K562 (cell line): Measurements from ENCODE around the gene TXNIP. TPM values are rescaled to one million over a fixed set of nuclear protein-coding genes. Genes with fewer than 3 reads are reported as not detected.
A peak's percentile ranks its signal among the peaks of the same experiment; 100 is the strongest.

Experiments
- BRD9 ChIP-seq: fragments of 450-650 bp; IDR thresholded peaks from 2 replicates; pipeline ENCODE4 v1.6.1; 2018; ENCODE audit warnings: low read depth; ENCODE audit not compliant: partially characterized antibody
- DPF2 ChIP-seq: fragments of 450-650 bp; IDR thresholded peaks from 2 replicates; pipeline ENCODE4 v1.6.1; 2016
- ETV5 ChIP-seq: sonication (generic); formaldehyde crosslinking; IDR thresholded peaks from 2 replicates; pipeline ENCODE4 v1.4.0; 2020; ENCODE audit warnings: low read depth, mild to moderate bottlenecking, missing genetic modification reagents
- FOSL1 ChIP-seq: fragments of 200-800 bp; sonication (Bioruptor generic); conservative IDR thresholded peaks from 2 replicates; pipeline ENCODE4 v1.6.1; 2016; ENCODE audit warnings: missing genetic modification characterization, missing compliant biosample characterization
- JUN ChIP-seq, 2 experiments: sonication (generic) in 1 of 2; formaldehyde crosslinking in 1 of 2; IDR thresholded peaks; 2 replicates each; pipeline versions ENCODE4 v1.6.1 to v1.8.0; 2012 to 2022; ENCODE audit warnings: borderline replicate concordance in 2 of 2, mild to moderate bottlenecking in 2 of 2, improper control_type of control experiment in 1 of 2, low read depth in 1 of 2, low read length in 1 of 2, missing genetic modification reagents in 1 of 2
- JUNB ChIP-seq: fragments of 450-650 bp; formaldehyde crosslinking; conservative IDR thresholded peaks from 2 replicates; pipeline ENCODE4 v1.4.0; 2020; ENCODE audit warnings: mild to moderate bottlenecking
- JUND ChIP-seq, 2 experiments: IDR thresholded peaks; 2 replicates in 1 of 2; 3 replicates in 1 of 2; pipeline ENCODE4 v1.6.1; 2011; ENCODE audit warnings: borderline replicate concordance in 2 of 2, low read depth in 2 of 2, low read length in 2 of 2, improper control_type of control experiment in 1 of 2, missing biosample characterization in 1 of 2, missing genetic modification characterization in 1 of 2, missing genetic modification reagents in 1 of 2
- NR2C2 ChIP-seq, 2 experiments: fragments of 200-800 bp in 1 of 2; sonication (Bioruptor generic) in 1 of 2; sonication (generic) in 1 of 2; formaldehyde crosslinking in 1 of 2; IDR thresholded peaks; 2 replicates each; pipeline versions ENCODE4 v1.6.1 to v1.8.0; 2016 to 2022; ENCODE audit warnings: mild to moderate bottlenecking in 1 of 2, missing compliant biosample characterization in 1 of 2, missing genetic modification characterization in 1 of 2, missing genetic modification reagents in 1 of 2
- PHB2 ChIP-seq: fragments of 450-650 bp; IDR thresholded peaks from 2 replicates; pipeline ENCODE4 v1.6.1; 2017; ENCODE audit warnings: low read depth
- ZBTB40 ChIP-seq, 2 experiments: fragments of 450-650 bp in 1 of 2; sonication (generic) in 1 of 2; formaldehyde crosslinking in 1 of 2; IDR thresholded peaks; 2 replicates each; pipeline versions ENCODE4 v1.7.1 to v1.9.0; 2016 to 2022; ENCODE audit warnings: inconsistent platforms in 1 of 2, mild to moderate bottlenecking in 1 of 2, missing genetic modification reagents in 1 of 2
- ZNF639 ChIP-seq, 2 experiments: fragments of 200-800 bp in 1 of 2; sonication (Bioruptor generic) in 1 of 2; sonication (generic) in 1 of 2; formaldehyde crosslinking in 1 of 2; IDR thresholded peaks in 1 of 2; conservative IDR thresholded peaks in 1 of 2; 2 replicates each; pipeline versions ENCODE4 v1.5.0 to v1.6.1; 2016 to 2020; ENCODE audit warnings: missing compliant biosample characterization in 1 of 2, missing genetic modification characterization in 1 of 2, missing genetic modification reagents in 1 of 2
- polyA plus RNA-seq, 8 experiments: library from polyadenylated mRNA; depleted of rRNA in 4 of 8; stranded (reverse) in 5 of 8; unstranded in 3 of 8; fragments of >200 nt; fragmentation: Nextera tagmentation in 2 of 8; fragmentation: Illumina TruSeq in 1 of 8; extraction: Ambion mirVana in 2 of 8; extraction: Trizol in 1 of 8; gene quantifications; 2 replicates each; pipeline versions ENCODE4 v1.2.1 to v1.2.3, GENCODE V29; 2011 to 2014; ENCODE audit warnings: inconsistent platforms in 1 of 8, missing spikeins in 1 of 8
- total RNA-seq, 7 experiments: library from RNA; depleted of rRNA in 6 of 7; stranded (reverse); fragments of >200 nt in 6 of 7; fragmentation: Illumina TruSeq in 2 of 7; extraction: Trizol in 2 of 7; gene quantifications; 2 replicates each; pipeline versions ENCODE4 v1.2.1 to v1.2.3, GENCODE V29; 2011 to 2021; ENCODE audit warnings: low replicate concordance in 1 of 7

Gene TXNIP
- total and polyA plus RNA-seq, 9 of the 15 experiments (the other 6 are each of a cell fraction or from before 2014, with no cell fraction given): 120 to 499 (median 257) TPM

- TF ChIP-seq ZBTB40 (IDR thresholded peaks at IDR 0.05) (no peak), ZBTB40 (CRISPR knock-in tag; IDR thresholded peaks at IDR 0.05) (no peak), BRD9 (peak; percentile 17), PHB2 (no peak), ZNF639 (CRISPR knock-in tag; conservative IDR thresholded peaks at IDR 0.05 in 1 of 2, IDR thresholded peaks at IDR 0.05 in 1 of 2) (0 out of 4 replicates have a peak, but pooled peaks of 1 of the 2 experiments have one; percentile 8), ETV5 (CRISPR knock-in tag) (no peak), JUN (IDR thresholded peaks at IDR 0.05; ENCODE audit: borderline replicate concordance, low read depth, low read length) (peak; percentile 83), JUN (CRISPR knock-in tag; IDR thresholded peaks at IDR 0.05; ENCODE audit: borderline replicate concordance) (no peak), JUNB (peak; percentile 58; the same call in 1 of the 2 replicates), FOSL1 (tag) (peak; percentile 73; the same call in 1 of the 2 replicates), JUND (IDR thresholded peaks at IDR 0.05; ENCODE audit: borderline replicate concordance, low read depth, low read length) (peak; percentile 87), JUND (tag; IDR thresholded peaks at IDR 0.05; ENCODE audit: borderline replicate concordance, low read depth, low read length) (peak; percentile 85), DPF2 (peak; percentile 54; the same call in 1 of the 2 replicates), NR2C2 (CRISPR knock-in tag; IDR thresholded peaks at IDR 0.05) (no peak), NR2C2 (tag; IDR thresholded peaks at IDR 0.05) (peak; percentile 24; the same call in 1 of the 2 replicates)
Measured at GRCh38 chr1:146021050-146021445, 24.7 kb upstream of the TXNIP start (continued).
